ENCODE data around the gene EML3.

The EML3 gene

GRCh38 chr11:62610814-62611704 lies 1.5 kb downstream of the EML3 start:
- Histone ChIP-seq H3K4me3 (peak overlapping the region; percentile 91), H3K9me3 (ENCODE audit: low read depth, low read length) (no peaks in the 10 kb centered on the region), H3K36me3 (ENCODE audit: insufficient read depth, low read length) (no peaks in the 10 kb centered on the region; the same call in 1 of the 2 replicates), H3K27ac (no peak overlapping the region), H3K9ac (ENCODE audit: insufficient read length) (peak overlapping the region; percentile 71)
- no peak for DNase-seq (ENCODE audit: low read depth, low spot score)
- TF ChIP-seq EZH2 (IDR thresholded peaks at IDR 0.05) = no peak

GRCh38 chr11:62610403-62610802 lies 2.2 kb downstream of the EML3 start:
- Histone ChIP-seq H3K36me3 (ENCODE audit: insufficient read depth, low read length) (no peaks in the 10 kb centered on the region), H3K4me3 (no peak overlapping the region), H3K27ac (no peak overlapping the region), H3K9ac (ENCODE audit: insufficient read length) (no peak overlapping the region), H3K9me3 (ENCODE audit: low read depth, low read length) (no peaks in the 10 kb centered on the region)
- no peak for DNase-seq (ENCODE audit: low read depth, low spot score)
- TF ChIP-seq EZH2 (IDR thresholded peaks at IDR 0.05) = no peak
- TF ChIP-seq POLR2AphosphoS5 (IDR thresholded peaks at IDR 0.05; ENCODE audit: borderline replicate concordance, low read depth, low read length) = no peak
- no peak for TF ChIP-seq FOXP2 (optimal IDR thresholded peaks at IDR 0.05; ENCODE audit: control extremely low read depth, extremely low read length, insufficient read depth)

- DNase-seq (ENCODE audit: low read depth, low spot score) = no peak
- Histone ChIP-seq H3K9ac (ENCODE audit: insufficient read length) (no peak overlapping the region), H3K27ac (no peak overlapping the region), H3K4me3 (no peak overlapping the region), H3K36me3 (ENCODE audit: insufficient read depth, low read length) (no peaks in the 10 kb centered on the region), H3K9me3 (ENCODE audit: low read depth, low read length) (no peaks in the 10 kb centered on the region)
- no peak for TF ChIP-seq FOXP2 (optimal IDR thresholded peaks at IDR 0.05; ENCODE audit: control extremely low read depth, extremely low read length, insufficient read depth)
- TF ChIP-seq EZH2 (IDR thresholded peaks at IDR 0.05) = no peak
- TF ChIP-seq POLR2AphosphoS5 (IDR thresholded peaks at IDR 0.05; ENCODE audit: borderline replicate concordance, low read depth, low read length) = no peak
Observed at GRCh38 chr11:62608776-62609175, 3.8 kb downstream of the EML3 start.

GRCh38 chr11:62607714-62608113 lies 4.9 kb downstream of the EML3 start:
- H3K4me3 ChIP-seq = no peak overlapping the region
- H3K36me3 ChIP-seq (ENCODE audit: insufficient read depth, low read length) = no peaks in the 10 kb centered on the region
- no peak overlapping the region for H3K27ac ChIP-seq
- TF ChIP-seq POLR2AphosphoS5 (IDR thresholded peaks at IDR 0.05; ENCODE audit: borderline replicate concordance, low read depth, low read length) (no peak), FOXP2 (optimal IDR thresholded peaks at IDR 0.05; ENCODE audit: control extremely low read depth, extremely low read length, insufficient read depth) (no peak), EZH2 (IDR thresholded peaks at IDR 0.05) (no peak)
- no peaks in the 10 kb centered on the region for H3K9me3 ChIP-seq (ENCODE audit: low read depth, low read length)
- H3K9ac ChIP-seq (ENCODE audit: insufficient read length) = no peak overlapping the region
- no peak for DNase-seq (ENCODE audit: low read depth, low spot score)

GRCh38 chr11:62605902-62606301 lies 6.7 kb downstream of the EML3 start:
- TF ChIP-seq FOXP2 (optimal IDR thresholded peaks at IDR 0.05; ENCODE audit: control extremely low read depth, extremely low read length, insufficient read depth) (no peak), POLR2AphosphoS5 (IDR thresholded peaks at IDR 0.05; ENCODE audit: borderline replicate concordance, low read depth, low read length) (no peak), EZH2 (IDR thresholded peaks at IDR 0.05) (no peak)
- no peaks in the 10 kb centered on the region for H3K9me3 ChIP-seq (ENCODE audit: low read depth, low read length)
- H3K36me3 ChIP-seq (ENCODE audit: insufficient read depth, low read length) = no peaks in the 10 kb centered on the region
- no peak for DNase-seq (ENCODE audit: low read depth, low spot score)
- H3K9ac ChIP-seq (ENCODE audit: insufficient read length) = no peak overlapping the region
- no peak overlapping the region for H3K4me3 ChIP-seq
- H3K27ac ChIP-seq = no peak overlapping the region

GRCh38 chr11:62605467-62605866 lies 7.1 kb downstream of the EML3 start:
- DNase-seq (ENCODE audit: low read depth, low spot score) = no peak
- Histone ChIP-seq H3K9ac (ENCODE audit: insufficient read length) (no peak overlapping the region), H3K27ac (no peak overlapping the region), H3K9me3 (ENCODE audit: low read depth, low read length) (no peaks in the 10 kb centered on the region), H3K4me3 (no peak overlapping the region), H3K36me3 (ENCODE audit: insufficient read depth, low read length) (no peaks in the 10 kb centered on the region; the same call in 1 of the 2 replicates)
- TF ChIP-seq POLR2AphosphoS5 (IDR thresholded peaks at IDR 0.05; ENCODE audit: borderline replicate concordance, low read depth, low read length) = no peak
- no peak for TF ChIP-seq EZH2 (IDR thresholded peaks at IDR 0.05)
- TF ChIP-seq FOXP2 (optimal IDR thresholded peaks at IDR 0.05; ENCODE audit: control extremely low read depth, extremely low read length, insufficient read depth) = no peak

- H3K9ac ChIP-seq (ENCODE audit: insufficient read length) = no peak overlapping the region
Observed at GRCh38 chr11:62604460-62605120, 8.0 kb downstream of the EML3 start.

GRCh38 chr11:62603776-62604299 lies 8.7 kb downstream of the EML3 start:
- Histone ChIP-seq H3K27ac (no peak overlapping the region; the same call in 1 of the 2 replicates), H3K9me3 (ENCODE audit: low read depth, low read length) (no peaks in the 10 kb centered on the region), H3K36me3 (ENCODE audit: insufficient read depth, low read length) (peaks cover 11% of the 10 kb centered on the region), H3K9ac (ENCODE audit: insufficient read length) (no peak overlapping the region), H3K4me3 (no peak overlapping the region)
- TF ChIP-seq FOXP2 (optimal IDR thresholded peaks at IDR 0.05; ENCODE audit: control extremely low read depth, extremely low read length, insufficient read depth) = no peak
- TF ChIP-seq EZH2 (IDR thresholded peaks at IDR 0.05) = no peak
- no peak for TF ChIP-seq POLR2AphosphoS5 (IDR thresholded peaks at IDR 0.05; ENCODE audit: borderline replicate concordance, low read depth, low read length)
- no peak for DNase-seq (ENCODE audit: low read depth, low spot score)

More at GRCh38 chr11:62604460-62605120, 8.0 kb downstream of the EML3 start:
- Histone ChIP-seq H3K9me3 (ENCODE audit: low read depth, low read length) (no peaks in the 10 kb centered on the region), H3K36me3 (ENCODE audit: insufficient read depth, low read length) (peaks cover 6% of the 10 kb centered on the region), H3K4me3 (no peak overlapping the region), H3K27ac (no peak overlapping the region)
- DNase-seq (ENCODE audit: low read depth, low spot score) = no peak
- no peak for TF ChIP-seq FOXP2 (optimal IDR thresholded peaks at IDR 0.05; ENCODE audit: control extremely low read depth, extremely low read length, insufficient read depth)
- no peak for TF ChIP-seq POLR2AphosphoS5 (IDR thresholded peaks at IDR 0.05; ENCODE audit: borderline replicate concordance, low read depth, low read length)
- no peak for TF ChIP-seq EZH2 (IDR thresholded peaks at IDR 0.05)
